ENCODE measurements around the gene ATXN1.

Gene ATXN1

GRCh38 chr6:16252686-16253299, 508.5 kb downstream of the ATXN1 start:
- DNase-seq (ENCODE audit: low spot score): no peak

DNA sequence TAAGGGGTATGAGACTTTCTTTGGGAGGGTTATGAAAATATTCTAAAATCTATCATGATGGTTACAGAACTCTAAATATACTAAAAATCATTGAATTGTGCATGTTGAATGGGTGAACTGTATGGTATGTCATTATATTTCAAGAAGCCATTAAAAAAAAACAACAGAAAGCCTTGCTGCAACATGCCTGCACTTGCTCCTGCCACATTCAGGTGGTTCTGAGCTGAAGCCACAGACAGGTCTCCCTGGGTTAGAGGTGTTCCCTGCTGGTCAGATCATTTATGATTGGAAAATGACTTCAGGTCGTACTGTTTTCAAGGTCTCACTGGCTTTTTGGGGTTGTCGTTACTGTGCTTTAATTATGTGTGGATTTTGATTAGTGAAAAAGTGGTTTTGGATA, 509.6 kb downstream of the ATXN1 start:
- DNase-seq (ENCODE audit: low spot score): no peak

DNA sequence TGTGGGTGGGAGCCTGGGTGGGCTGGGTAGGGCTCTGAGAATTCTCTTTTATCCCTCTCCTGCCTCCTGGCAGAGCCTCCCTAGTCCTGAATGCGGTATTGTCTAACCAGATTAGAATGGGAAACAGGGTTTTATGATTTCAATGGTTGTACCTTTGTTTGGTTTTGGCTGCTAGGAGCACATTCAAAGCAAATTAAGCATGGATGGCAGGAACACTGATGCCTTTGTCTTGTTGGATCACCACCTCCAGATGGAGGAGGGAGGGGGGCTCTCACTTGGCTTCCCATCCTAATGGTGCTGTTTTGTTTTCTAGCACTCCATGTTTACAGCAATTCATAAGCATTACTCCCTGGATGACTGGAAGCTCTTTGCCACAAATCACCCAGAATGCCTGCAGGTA, 511.3 kb downstream of the ATXN1 start:
- no peak for DNase-seq (ENCODE audit: low spot score)
